ENCODE measurements around the gene AHNAK2.

The AHNAK2 gene

DNA sequence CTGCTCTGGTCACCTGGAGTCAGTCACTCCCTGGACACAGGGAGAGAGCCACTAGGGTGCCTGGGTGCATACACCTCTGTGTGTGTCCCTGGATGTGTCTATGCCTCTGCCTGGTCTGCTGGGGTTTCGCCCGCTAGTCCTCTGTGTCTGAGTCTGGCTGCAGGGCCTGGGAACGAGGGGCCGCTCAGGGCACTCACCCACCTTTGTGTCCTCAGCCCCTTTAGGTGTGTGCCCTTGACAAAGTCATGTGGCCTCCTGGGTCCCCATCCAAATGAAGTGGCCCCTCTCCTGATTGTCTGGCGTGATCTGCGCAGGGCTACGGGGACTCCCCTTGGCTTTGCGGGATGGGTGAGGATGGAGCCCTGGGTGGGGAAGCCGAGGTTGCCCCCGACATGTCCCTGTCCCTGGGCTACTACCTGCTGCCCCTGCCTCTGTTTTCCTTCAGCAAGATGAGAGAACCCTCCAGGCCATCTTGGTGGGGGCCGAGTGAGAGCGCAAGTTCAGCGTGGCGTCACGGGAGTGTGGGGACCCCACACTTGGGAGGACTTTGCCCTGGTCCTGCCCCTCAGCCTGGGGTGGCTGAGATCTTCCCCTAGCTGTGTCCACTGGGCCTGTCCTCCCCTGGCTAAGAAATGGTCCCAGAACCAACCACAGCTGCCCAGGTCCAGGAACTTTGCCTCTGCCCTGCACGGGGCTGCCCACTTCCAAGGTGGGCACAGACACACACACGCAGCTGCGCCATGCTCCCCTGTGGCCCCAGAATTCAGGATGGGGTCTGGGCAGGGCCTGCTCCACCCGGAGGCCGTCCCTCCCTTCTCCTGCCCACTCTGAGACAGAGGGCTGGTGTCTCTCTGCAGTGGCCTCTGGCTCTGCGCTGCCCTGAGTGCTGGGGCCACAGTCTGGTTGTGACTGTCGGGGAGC is 2.7 kb upstream of the AHNAK2 start:
- H3K27me3 ChIP-seq (ENCODE audit: insufficient read depth, low read length): 0 out of 2 replicates have a peak, but pooled peaks cover 4% of the 10 kb centered on the region
- H3K9me3 ChIP-seq (ENCODE audit: low read length): no peaks in the 10 kb centered on the region
- H3K27ac ChIP-seq (ENCODE audit: low read depth, low read length, poor library complexity, severe bottlenecking): no peak overlapping the region
- H3K9me2 ChIP-seq (ENCODE audit: low read depth, low read length): no peaks in the 10 kb centered on the region
- H2AFZ ChIP-seq (ENCODE audit: low read length): no peak overlapping the region
- H3K9ac ChIP-seq (ENCODE audit: low read length): no peak overlapping the region
- no peaks in the 10 kb centered on the region for H3F3A ChIP-seq (ENCODE audit: insufficient read depth, low read length)
- no peaks in the 10 kb centered on the region for H4K20me1 ChIP-seq (ENCODE audit: insufficient read depth, low read length)
- peaks cover under 1% of the 10 kb centered on the region for H3K4me1 ChIP-seq (ENCODE audit: insufficient read depth, low read length, severe bottlenecking)
- H3K79me2 ChIP-seq (ENCODE audit: insufficient read depth, low read length): no peaks in the 10 kb centered on the region
- no peaks in the 10 kb centered on the region; the same call in 1 of the 2 replicates for H3K36me3 ChIP-seq (ENCODE audit: insufficient read depth, low read length)
- H3K4me3 ChIP-seq (ENCODE audit: low read depth, low read length, poor library complexity, severe bottlenecking): no peak overlapping the region
- H3K4me2 ChIP-seq (ENCODE audit: low read length): no peak overlapping the region
- TF ChIP-seq, protein P1, sequence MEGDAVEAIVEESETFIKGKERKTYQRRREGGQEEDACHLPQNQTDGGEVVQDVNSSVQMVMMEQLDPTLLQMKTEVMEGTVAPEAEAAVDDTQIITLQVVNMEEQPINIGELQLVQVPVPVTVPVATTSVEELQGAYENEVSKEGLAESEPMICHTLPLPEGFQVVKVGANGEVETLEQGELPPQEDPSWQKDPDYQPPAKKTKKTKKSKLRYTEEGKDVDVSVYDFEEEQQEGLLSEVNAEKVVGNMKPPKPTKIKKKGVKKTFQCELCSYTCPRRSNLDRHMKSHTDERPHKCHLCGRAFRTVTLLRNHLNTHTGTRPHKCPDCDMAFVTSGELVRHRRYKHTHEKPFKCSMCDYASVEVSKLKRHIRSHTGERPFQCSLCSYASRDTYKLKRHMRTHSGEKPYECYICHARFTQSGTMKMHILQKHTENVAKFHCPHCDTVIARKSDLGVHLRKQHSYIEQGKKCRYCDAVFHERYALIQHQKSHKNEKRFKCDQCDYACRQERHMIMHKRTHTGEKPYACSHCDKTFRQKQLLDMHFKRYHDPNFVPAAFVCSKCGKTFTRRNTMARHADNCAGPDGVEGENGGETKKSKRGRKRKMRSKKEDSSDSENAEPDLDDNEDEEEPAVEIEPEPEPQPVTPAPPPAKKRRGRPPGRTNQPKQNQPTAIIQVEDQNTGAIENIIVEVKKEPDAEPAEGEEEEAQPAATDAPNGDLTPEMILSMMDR (IDR thresholded peaks at IDR 0.05; ENCODE audit: low read length): no peak
- no peak for TF ChIP-seq EZH2 (IDR thresholded peaks at IDR 0.05; ENCODE audit: borderline replicate concordance, low read length)

DNA sequence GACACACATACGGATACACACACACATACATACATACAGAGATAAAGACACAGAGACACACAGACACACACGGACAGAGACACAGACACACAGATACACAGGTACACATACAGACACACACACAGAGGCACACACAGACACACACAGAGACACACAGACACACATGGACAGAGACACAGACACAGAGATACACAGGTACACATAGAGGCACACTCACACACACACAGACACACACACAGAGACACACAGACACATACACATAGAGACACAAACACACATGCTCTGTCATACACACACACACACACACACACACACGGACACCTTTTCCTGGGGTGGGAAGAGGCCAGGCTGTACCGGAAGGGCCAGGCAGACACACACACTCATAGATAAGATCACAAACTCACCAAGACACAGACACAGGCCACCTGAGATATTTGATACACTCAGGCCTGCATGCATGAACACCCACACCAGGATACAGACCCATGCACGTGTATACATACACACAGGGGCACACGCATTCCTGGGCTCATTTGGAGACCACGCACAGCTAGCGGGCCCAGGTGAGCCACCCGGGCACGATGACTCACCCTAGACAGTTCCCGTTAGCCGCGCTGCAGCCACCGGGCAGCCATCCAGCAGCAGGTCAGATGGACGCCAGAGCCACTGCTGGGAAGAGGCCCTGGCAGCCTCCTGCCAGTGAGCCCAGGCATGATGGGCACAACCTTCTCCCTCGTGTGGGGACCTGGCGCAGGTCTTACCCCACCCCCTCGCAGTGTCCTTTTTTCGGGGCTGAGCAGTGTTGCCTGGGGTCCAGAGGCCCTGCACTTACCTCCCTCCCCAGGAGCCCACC is 1.8 kb upstream of the AHNAK2 start:
- no peak for TF ChIP-seq EZH2 (IDR thresholded peaks at IDR 0.05; ENCODE audit: borderline replicate concordance, low read length)
- TF ChIP-seq, protein P1 (IDR thresholded peaks at IDR 0.05; ENCODE audit: low read length): no peak
- 0 out of 2 replicates have a peak, but pooled peaks cover 4% of the 10 kb centered on the region for H3K27me3 ChIP-seq (ENCODE audit: insufficient read depth, low read length)
- H4K20me1 ChIP-seq (ENCODE audit: insufficient read depth, low read length): no peaks in the 10 kb centered on the region
- no peak overlapping the region for H2AFZ ChIP-seq (ENCODE audit: low read length)
- H3K9ac ChIP-seq (ENCODE audit: low read length): no peak overlapping the region
- H3K9me2 ChIP-seq (ENCODE audit: low read depth, low read length): no peaks in the 10 kb centered on the region
- H3K79me2 ChIP-seq (ENCODE audit: insufficient read depth, low read length): no peaks in the 10 kb centered on the region
- no peaks in the 10 kb centered on the region for H3K4me1 ChIP-seq (ENCODE audit: insufficient read depth, low read length, severe bottlenecking)
- H3K4me3 ChIP-seq (ENCODE audit: low read depth, low read length, poor library complexity, severe bottlenecking): no peak overlapping the region
- no peak overlapping the region for H3K4me2 ChIP-seq (ENCODE audit: low read length)
- no peak overlapping the region for H3K27ac ChIP-seq (ENCODE audit: low read depth, low read length, poor library complexity, severe bottlenecking)
- no peaks in the 10 kb centered on the region for H3K9me3 ChIP-seq (ENCODE audit: low read length)
- H3F3A ChIP-seq (ENCODE audit: insufficient read depth, low read length): no peaks in the 10 kb centered on the region
- H3K36me3 ChIP-seq (ENCODE audit: insufficient read depth, low read length): no peaks in the 10 kb centered on the region; the same call in 1 of the 2 replicates

DNA sequence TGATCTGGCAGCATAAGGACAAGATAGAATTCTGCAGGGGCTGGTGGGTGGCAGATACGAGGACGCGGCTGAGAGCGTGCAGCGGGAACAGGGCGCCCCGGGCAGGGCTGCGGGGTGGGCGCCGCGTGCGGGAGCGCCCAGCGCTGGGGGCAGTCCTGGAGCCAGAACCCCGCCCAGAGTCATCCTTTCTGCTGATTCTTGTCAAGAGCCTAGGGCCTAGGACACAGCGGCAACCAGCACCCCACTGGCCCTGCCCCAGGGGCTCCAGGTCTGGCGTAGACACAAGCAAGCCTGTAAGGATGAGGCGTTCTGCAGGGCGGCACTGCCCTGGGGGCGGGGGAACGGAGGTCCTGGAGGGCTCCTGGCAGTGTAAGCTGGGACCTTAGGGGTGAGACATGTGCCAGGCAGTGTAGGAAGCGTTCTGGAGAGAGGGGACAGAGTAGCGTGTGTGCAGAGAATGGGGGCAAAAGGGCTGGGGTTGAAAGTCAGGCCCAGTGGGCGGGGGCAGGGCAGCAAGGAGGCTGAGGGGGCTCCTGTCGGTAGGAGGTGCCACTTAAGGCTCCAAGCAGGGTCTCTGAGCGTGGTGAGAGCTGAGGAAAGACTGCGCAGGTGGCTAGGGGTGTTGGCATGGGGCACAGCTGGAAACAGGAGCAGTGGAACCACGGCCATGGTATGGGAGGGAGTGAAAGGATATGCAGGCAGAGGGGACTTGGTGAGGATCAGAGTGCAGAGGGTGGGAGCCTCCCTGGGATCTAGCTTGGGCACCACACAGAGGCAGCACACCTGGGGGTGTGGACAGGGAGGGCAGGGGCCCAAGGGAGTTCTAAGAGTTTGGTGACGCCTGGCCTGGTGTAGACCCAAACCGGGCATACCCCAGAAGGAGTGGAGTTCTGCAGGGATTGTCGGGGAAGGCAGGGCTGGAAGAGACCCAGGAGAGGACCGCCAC is 845 bp upstream of the AHNAK2 start:
- no peak overlapping the region for H3K4me3 ChIP-seq (ENCODE audit: low read depth, low read length, poor library complexity, severe bottlenecking)
- H2AFZ ChIP-seq (ENCODE audit: low read length): no peak overlapping the region
- no peaks in the 10 kb centered on the region for H3F3A ChIP-seq (ENCODE audit: insufficient read depth, low read length)
- H3K9me2 ChIP-seq (ENCODE audit: low read depth, low read length): no peaks in the 10 kb centered on the region
- no peaks in the 10 kb centered on the region for H3K79me2 ChIP-seq (ENCODE audit: insufficient read depth, low read length)
- no peak for TF ChIP-seq EZH2 (IDR thresholded peaks at IDR 0.05; ENCODE audit: borderline replicate concordance, low read length)
- TF ChIP-seq, protein P1 (IDR thresholded peaks at IDR 0.05; ENCODE audit: low read length): no peak
- no peak overlapping the region for H3K27ac ChIP-seq (ENCODE audit: low read depth, low read length, poor library complexity, severe bottlenecking)
- no peaks in the 10 kb centered on the region for H3K36me3 ChIP-seq (ENCODE audit: insufficient read depth, low read length)
- no peaks in the 10 kb centered on the region for H3K9me3 ChIP-seq (ENCODE audit: low read length)
- no peaks in the 10 kb centered on the region for H4K20me1 ChIP-seq (ENCODE audit: insufficient read depth, low read length)
- H3K4me1 ChIP-seq (ENCODE audit: insufficient read depth, low read length, severe bottlenecking): no peaks in the 10 kb centered on the region
- H3K9ac ChIP-seq (ENCODE audit: low read length): no peak overlapping the region
- H3K4me2 ChIP-seq (ENCODE audit: low read length): no peak overlapping the region
- H3K27me3 ChIP-seq (ENCODE audit: insufficient read depth, low read length): 0 out of 2 replicates have a peak, but pooled peaks cover 7% of the 10 kb centered on the region
